ENCODE results near the gene FGF6.

DNA sequence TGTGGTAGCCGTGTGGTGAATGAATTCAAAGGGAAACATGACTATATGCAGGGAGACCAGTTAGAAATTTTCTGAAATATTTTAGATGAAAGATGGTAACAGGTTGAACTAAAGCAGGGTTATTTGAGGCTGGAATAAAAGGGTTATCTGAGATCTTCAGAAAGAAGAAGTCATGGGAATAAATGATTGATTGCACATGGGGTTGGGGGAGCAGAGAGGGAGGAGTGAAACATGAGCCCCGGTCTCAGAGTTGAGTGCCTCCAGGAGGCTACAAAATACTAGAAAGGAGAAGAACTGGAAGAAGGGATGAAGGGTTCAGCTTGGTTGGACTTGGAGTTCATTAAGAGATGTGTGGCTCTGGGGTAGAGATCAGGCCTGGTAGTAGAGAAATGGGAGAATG lies 49.8 kb downstream of the FGF6 start:
- TF ChIP-seq, protein P1, sequence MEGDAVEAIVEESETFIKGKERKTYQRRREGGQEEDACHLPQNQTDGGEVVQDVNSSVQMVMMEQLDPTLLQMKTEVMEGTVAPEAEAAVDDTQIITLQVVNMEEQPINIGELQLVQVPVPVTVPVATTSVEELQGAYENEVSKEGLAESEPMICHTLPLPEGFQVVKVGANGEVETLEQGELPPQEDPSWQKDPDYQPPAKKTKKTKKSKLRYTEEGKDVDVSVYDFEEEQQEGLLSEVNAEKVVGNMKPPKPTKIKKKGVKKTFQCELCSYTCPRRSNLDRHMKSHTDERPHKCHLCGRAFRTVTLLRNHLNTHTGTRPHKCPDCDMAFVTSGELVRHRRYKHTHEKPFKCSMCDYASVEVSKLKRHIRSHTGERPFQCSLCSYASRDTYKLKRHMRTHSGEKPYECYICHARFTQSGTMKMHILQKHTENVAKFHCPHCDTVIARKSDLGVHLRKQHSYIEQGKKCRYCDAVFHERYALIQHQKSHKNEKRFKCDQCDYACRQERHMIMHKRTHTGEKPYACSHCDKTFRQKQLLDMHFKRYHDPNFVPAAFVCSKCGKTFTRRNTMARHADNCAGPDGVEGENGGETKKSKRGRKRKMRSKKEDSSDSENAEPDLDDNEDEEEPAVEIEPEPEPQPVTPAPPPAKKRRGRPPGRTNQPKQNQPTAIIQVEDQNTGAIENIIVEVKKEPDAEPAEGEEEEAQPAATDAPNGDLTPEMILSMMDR (conservative IDR thresholded peaks at IDR 0.05 in 1 of 2, IDR thresholded peaks at IDR 0.05 in 1 of 2; ENCODE audit: extremely low read depth in 1 of 2, insufficient read depth in 1 of 2, low read depth in 1 of 2, low read length in 2 of 2) = no peak
- TF ChIP-seq EZH2 (IDR thresholded peaks at IDR 0.05; ENCODE audit: borderline replicate concordance, low read length) = no peak

Data from mammary epithelial cell (primary cell).